ENCODE results near the gene SLTM. TPM values are rescaled to one million over a fixed set of nuclear protein-coding genes. Genes with fewer than 3 reads are reported as not detected.
A peak's percentile ranks its signal among the peaks of the same experiment; 100 is the strongest.

Gene SLTM
- total and polyA plus RNA-seq, 7 experiments from 2014 or later: 56.3 to 166 (median 151) TPM

DNA sequence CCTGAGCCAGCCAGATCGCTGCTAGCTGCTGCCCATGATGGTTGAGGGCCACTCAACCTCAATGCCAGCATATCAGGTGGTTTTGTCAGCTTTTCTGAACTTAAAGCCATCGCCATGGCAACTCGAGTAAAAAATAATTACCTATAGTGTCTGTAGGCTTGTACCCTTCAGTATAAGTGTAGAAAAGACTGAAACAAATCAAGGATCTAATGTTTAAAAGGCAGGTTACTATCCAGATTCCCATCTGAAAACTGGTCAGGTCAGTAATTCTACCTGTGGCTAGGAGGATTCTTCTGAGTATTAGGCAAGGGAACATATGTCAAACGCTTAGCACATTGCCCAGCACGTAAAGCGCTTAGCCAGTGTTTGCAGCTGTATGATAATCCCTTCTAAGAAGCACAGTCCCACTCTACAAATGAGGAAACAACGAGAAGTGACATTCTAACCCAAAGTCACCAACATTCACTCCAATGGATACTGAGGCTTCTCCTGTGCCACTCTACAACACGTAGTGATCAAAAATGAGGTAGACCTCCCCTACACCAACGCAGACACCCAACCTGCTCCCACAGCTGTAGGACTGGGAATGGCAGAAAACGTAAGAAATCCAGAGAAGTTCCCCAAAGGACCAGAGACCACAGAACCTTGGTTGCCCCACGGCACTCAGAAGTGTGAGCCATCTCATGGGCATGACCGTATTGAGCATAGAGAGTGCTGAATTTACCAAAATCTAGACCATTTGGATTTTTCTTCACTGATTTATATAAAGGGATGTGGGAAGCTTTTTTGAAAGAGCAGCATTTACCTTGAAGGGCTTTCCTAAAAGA, 55.3 kb downstream of the SLTM start:
- H3K4me3 ChIP-seq (ENCODE audit: low read length): no peak overlapping the region
- no peaks in the 10 kb centered on the region for H3K27me3 ChIP-seq (ENCODE audit: control insufficient read depth in 2 of 2, insufficient read depth in 2 of 2, low read length in 2 of 2)
- no peak overlapping the region for H3K27ac ChIP-seq (ENCODE audit: low read depth, low read length)
- Mint-ChIP-seq H3K9me3 (no peaks in the 10 kb centered on the region), H3K36me3 (peaks cover 16 to 50% (median 44%) of the 10 kb centered on the region in 5 donors), H3K4me3 (peak overlapping the region in 1 of 10 donors; percentile 19), H3K27me3 (no peaks in the 10 kb centered on the region), H3K27ac (peak overlapping the region in 3 of 9 donors; percentile 15 to 43 (median 39)), H3K4me1 (peaks cover 0 to 11% (median 0%) of the 10 kb centered on the region in 7 donors)
- CTCF ChIA-PET: no interaction called here
- intact Hi-C loops (cut with micrococcal nuclease): no loop called here
- no peaks in the 10 kb centered on the region for H3K9me3 ChIP-seq (ENCODE audit: control insufficient read depth in 2 of 3, low read length in 3 of 3)
- POLR2A ChIA-PET: no interaction called here
- H3K4me1 ChIP-seq (ENCODE audit: control insufficient read depth in 2 of 2, insufficient read depth in 2 of 2, low read length in 2 of 2): no peaks in the 10 kb centered on the region
- H3K36me3 ChIP-seq (ENCODE audit: control insufficient read depth in 2 of 3, insufficient read depth in 3 of 3, low read length in 3 of 3): peaks cover 14 to 56% (median 22%) of the 10 kb centered on the region in 3 experiments
- no peak for DNase-seq
- no peak for ATAC-seq

DNA sequence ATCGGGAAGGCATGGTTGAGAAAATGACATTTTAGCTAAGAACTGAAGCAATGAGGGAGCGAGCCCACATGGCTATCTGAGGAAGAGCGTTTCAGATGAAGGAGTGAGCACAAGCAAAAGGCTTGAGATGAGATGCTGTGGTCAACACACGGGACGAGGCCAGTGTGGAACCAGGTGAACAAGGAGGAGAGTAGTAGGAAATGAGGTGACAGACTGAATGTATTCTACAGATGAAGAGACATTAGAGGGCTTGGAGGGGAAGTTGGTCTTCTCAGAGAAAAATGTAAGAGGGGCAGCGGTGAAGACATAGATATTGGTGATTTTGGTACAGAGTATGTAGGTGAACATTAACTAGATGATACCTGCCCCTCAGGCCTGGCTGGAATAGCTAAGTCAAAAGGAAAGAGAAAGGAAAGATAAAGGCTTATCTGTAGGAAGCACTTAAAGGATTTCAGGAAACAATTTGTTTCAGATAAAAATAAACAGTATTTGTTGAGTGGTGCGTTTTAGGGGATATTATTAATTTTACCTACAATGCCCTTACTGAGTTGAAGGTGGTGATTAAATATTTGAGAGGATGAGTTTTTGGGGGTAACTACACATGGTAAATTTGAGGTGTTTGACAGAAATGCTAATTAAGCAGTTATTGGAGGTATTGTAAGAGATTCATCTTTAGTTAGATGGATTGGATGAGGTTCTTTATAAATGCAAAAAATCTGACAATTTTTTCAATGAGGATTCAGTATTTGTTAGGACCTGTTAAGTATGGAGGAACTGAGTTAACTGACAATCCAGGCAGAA, 57.0 kb downstream of the SLTM start:
- no peak overlapping the region for H3K4me3 ChIP-seq (ENCODE audit: low read length)
- peaks cover 15 to 38% (median 31%) of the 10 kb centered on the region in 5 donors for H3K36me3 Mint-ChIP-seq
- no peaks in the 10 kb centered on the region for H3K27me3 Mint-ChIP-seq
- H3K4me1 Mint-ChIP-seq: peaks cover 0 to 11% (median 0%) of the 10 kb centered on the region in 7 donors
- H3K27ac Mint-ChIP-seq: peak overlapping the region in 4 of 9 donors; percentile 1 to 37 (median 22)
- no peak for DNase-seq
- ChIA-PET CTCF (interaction anchor here (0.7 kb wide), 1 partner anchor 1322 kb away, joined by 4 read pairs; no protein-coding TSS in a partner anchor), POLR2A (no interaction called here)
- intact Hi-C loops (cut with micrococcal nuclease): no loop called here
- no peak overlapping the region for H3K27ac ChIP-seq (ENCODE audit: low read depth, low read length)
- H3K4me1 ChIP-seq (ENCODE audit: control insufficient read depth in 2 of 2, insufficient read depth in 2 of 2, low read length in 2 of 2): no peaks in the 10 kb centered on the region
- H3K9me3 Mint-ChIP-seq: no peaks in the 10 kb centered on the region
- H3K4me3 Mint-ChIP-seq: no peak overlapping the region
- ATAC-seq: no peak
- no peaks in the 10 kb centered on the region for H3K9me3 ChIP-seq (ENCODE audit: control insufficient read depth in 2 of 3, low read length in 3 of 3)
- H3K36me3 ChIP-seq (ENCODE audit: control insufficient read depth in 2 of 3, insufficient read depth in 3 of 3, low read length in 3 of 3): peaks cover 4 to 39% (median 12%) of the 10 kb centered on the region in 3 experiments
- H3K27me3 ChIP-seq (ENCODE audit: control insufficient read depth in 2 of 2, insufficient read depth in 2 of 2, low read length in 2 of 2): no peaks in the 10 kb centered on the region

DNA sequence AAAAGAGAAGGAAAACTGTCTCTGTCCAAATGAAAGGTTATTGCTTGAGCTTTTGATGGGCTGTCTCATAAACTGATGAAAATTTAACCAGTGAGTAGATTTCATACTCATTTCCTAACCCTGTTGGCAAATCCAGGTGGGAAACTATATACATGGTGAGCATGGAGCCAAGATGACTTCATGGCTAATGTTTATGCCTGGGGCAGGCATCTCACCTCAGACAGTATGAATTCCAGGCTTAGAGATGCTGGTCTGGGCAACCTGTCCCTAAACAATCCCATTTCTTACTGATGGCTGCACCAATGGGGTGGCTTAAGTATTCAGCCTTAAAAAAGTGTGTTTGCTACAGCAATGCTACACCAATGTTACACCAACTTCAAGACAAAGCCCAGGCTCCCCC, 58.1 kb downstream of the SLTM start:
- H3K4me1 Mint-ChIP-seq: peaks cover 0 to 11% (median 0%) of the 10 kb centered on the region in 7 donors
- DNase-seq: no peak
- H3K27me3 Mint-ChIP-seq: no peaks in the 10 kb centered on the region
- ChIA-PET POLR2A (no interaction called here), CTCF (no interaction called here)
- H3K4me1 ChIP-seq (ENCODE audit: control insufficient read depth in 2 of 2, insufficient read depth in 2 of 2, low read length in 2 of 2): no peaks in the 10 kb centered on the region
- H3K36me3 Mint-ChIP-seq: peaks cover 12 to 29% (median 21%) of the 10 kb centered on the region in 5 donors
- intact Hi-C loops (cut with micrococcal nuclease): no loop called here
- no peaks in the 10 kb centered on the region for H3K9me3 ChIP-seq (ENCODE audit: control insufficient read depth in 2 of 3, low read length in 3 of 3)
- no peak for ATAC-seq
- H3K9me3 Mint-ChIP-seq: no peaks in the 10 kb centered on the region
- no peak overlapping the region for H3K27ac Mint-ChIP-seq
- H3K4me3 ChIP-seq (ENCODE audit: low read length): no peak overlapping the region
- peaks cover 0 to 27% (median 12%) of the 10 kb centered on the region in 3 experiments for H3K36me3 ChIP-seq (ENCODE audit: control insufficient read depth in 2 of 3, insufficient read depth in 3 of 3, low read length in 3 of 3)
- H3K4me3 Mint-ChIP-seq: no peak overlapping the region
- no peaks in the 10 kb centered on the region for H3K27me3 ChIP-seq (ENCODE audit: control insufficient read depth in 2 of 2, insufficient read depth in 2 of 2, low read length in 2 of 2)
- H3K27ac ChIP-seq (ENCODE audit: low read depth, low read length): no peak overlapping the region

DNA sequence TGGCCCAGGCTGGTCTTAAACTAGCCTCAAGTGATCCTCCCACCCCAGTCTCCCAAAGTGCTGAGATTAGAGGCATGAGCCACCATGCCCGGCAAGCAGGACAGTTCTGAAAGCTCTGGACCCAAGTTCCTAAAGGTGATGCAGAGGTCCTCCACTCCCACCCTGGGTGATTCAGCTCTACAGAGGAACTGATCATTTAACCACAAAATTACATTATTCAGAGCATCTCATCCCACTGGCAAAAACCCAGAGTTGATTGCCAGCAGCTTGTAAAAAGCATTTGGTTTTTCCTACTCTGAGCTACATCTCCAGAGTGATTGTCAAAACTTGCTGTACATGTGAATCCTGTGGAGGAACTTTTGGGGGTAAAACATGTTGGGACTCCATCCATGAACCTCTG, 60.2 kb downstream of the SLTM start:
- Mint-ChIP-seq H3K4me1 (peaks cover 0 to 11% (median 0%) of the 10 kb centered on the region in 7 donors), H3K36me3 (peaks cover 1 to 15% (median 9%) of the 10 kb centered on the region in 5 donors), H3K27me3 (no peaks in the 10 kb centered on the region), H3K27ac (no peak overlapping the region), H3K9me3 (peaks cover 0 to 1% (median 0%) of the 10 kb centered on the region in 11 donors), H3K4me3 (no peak overlapping the region)
- no peak for DNase-seq
- Histone ChIP-seq H3K36me3 (ENCODE audit: control insufficient read depth in 2 of 3, insufficient read depth in 3 of 3, low read length in 3 of 3) (peaks cover 0 to 7% (median 0%) of the 10 kb centered on the region in 3 experiments), H3K4me1 (ENCODE audit: control insufficient read depth in 2 of 2, insufficient read depth in 2 of 2, low read length in 2 of 2) (no peaks in the 10 kb centered on the region), H3K27me3 (ENCODE audit: control insufficient read depth in 2 of 2, insufficient read depth in 2 of 2, low read length in 2 of 2) (no peaks in the 10 kb centered on the region), H3K9me3 (ENCODE audit: control insufficient read depth in 2 of 3, low read length in 3 of 3) (no peaks in the 10 kb centered on the region), H3K4me3 (ENCODE audit: low read length) (no peak overlapping the region), H3K27ac (ENCODE audit: low read depth, low read length) (no peak overlapping the region)
- intact Hi-C loops (cut with micrococcal nuclease): no loop called here
- CTCF ChIA-PET: no interaction called here
- peak; percentile 45 for ATAC-seq
- POLR2A ChIA-PET: no interaction called here

DNA sequence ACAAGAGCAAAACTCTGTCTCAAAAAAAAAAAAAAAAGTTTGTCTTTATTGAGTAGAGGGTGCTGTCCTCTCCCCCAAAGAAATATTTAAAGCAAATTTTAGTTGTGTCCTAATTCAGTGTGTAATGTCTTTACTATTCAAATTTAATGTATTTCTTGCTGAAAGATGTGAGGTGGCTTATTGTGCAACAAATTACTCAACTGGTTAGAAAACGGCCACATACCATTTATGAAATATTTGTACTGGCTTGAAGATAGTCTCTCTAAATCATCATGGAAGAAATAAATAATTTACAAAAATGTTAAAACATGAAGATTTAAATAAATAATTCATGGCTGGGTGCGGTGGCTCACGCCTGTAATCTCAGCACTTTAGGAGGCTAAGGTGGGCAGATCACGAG, 63.0 kb downstream of the SLTM start:
- DNase-seq: no peak
- CTCF ChIA-PET: no interaction called here
- Mint-ChIP-seq H3K36me3 (peaks cover 0 to 4% (median 0%) of the 10 kb centered on the region in 5 donors), H3K9me3 (peaks cover 0 to 1% (median 0%) of the 10 kb centered on the region in 11 donors), H3K4me1 (peaks cover 0 to 6% (median 0%) of the 10 kb centered on the region in 7 donors), H3K27me3 (no peaks in the 10 kb centered on the region), H3K27ac (no peak overlapping the region), H3K4me3 (no peak overlapping the region)
- POLR2A ChIA-PET: no interaction called here
- Histone ChIP-seq H3K27ac (ENCODE audit: low read depth, low read length) (no peak overlapping the region), H3K4me3 (ENCODE audit: low read length) (no peak overlapping the region), H3K27me3 (ENCODE audit: control insufficient read depth in 2 of 2, insufficient read depth in 2 of 2, low read length in 2 of 2) (no peaks in the 10 kb centered on the region), H3K9me3 (ENCODE audit: control insufficient read depth in 2 of 3, low read length in 3 of 3) (no peaks in the 10 kb centered on the region), H3K4me1 (ENCODE audit: control insufficient read depth in 2 of 2, insufficient read depth in 2 of 2, low read length in 2 of 2) (no peaks in the 10 kb centered on the region), H3K36me3 (ENCODE audit: control insufficient read depth in 2 of 3, insufficient read depth in 3 of 3, low read length in 3 of 3) (no peaks in the 10 kb centered on the region)
- intact Hi-C loops (cut with micrococcal nuclease): no loop called here
- ATAC-seq: no peak

DNA sequence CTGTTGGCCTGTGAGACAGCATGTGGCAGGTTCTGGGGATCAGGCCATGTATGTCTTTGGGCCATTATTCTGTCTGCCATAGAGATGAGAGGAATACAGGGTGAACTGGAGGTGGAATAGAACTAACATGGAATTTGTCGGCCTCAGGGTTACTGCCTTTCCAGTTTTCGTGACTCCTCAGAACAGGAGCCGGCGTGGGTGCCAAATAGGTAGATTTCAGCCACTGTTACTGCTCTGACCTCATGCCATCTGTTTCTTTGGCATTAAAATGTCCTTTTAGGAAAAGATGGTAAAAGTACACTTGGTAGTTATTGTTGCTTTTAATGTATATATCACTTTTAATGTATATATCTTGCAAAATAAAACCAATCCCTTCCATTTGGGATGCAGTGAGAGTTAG, 65.6 kb downstream of the SLTM start:
- intact Hi-C loops (cut with micrococcal nuclease): no loop called here
- H3K27ac Mint-ChIP-seq: peak overlapping the region in 1 of 9 donors; percentile 57

More for the DNA sequence above, 65.6 kb downstream of the SLTM start:
- no peaks in the 10 kb centered on the region for H3K27me3 ChIP-seq (ENCODE audit: control insufficient read depth in 2 of 2, insufficient read depth in 2 of 2, low read length in 2 of 2)
- no peaks in the 10 kb centered on the region for H3K36me3 ChIP-seq (ENCODE audit: control insufficient read depth in 2 of 3, insufficient read depth in 3 of 3, low read length in 3 of 3)
- no peak for DNase-seq
- peaks cover 6 to 8% (median 7%) of the 10 kb centered on the region in 5 donors for H3K27me3 Mint-ChIP-seq
- no peaks in the 10 kb centered on the region for H3K4me1 ChIP-seq (ENCODE audit: control insufficient read depth in 2 of 2, insufficient read depth in 2 of 2, low read length in 2 of 2)
- H3K9me3 Mint-ChIP-seq: peaks cover 0 to 1% (median 0%) of the 10 kb centered on the region in 11 donors
- H3K36me3 Mint-ChIP-seq: peaks cover 0 to 7% (median 4%) of the 10 kb centered on the region in 5 donors
- no peak overlapping the region for H3K4me3 Mint-ChIP-seq
- ATAC-seq: no peak
- POLR2A ChIA-PET: no interaction called here
- CTCF ChIA-PET: no interaction called here
- peaks cover 6 to 11% (median 7%) of the 10 kb centered on the region in 7 donors for H3K4me1 Mint-ChIP-seq
- H3K4me3 ChIP-seq (ENCODE audit: low read length): no peak overlapping the region
- H3K9me3 ChIP-seq (ENCODE audit: control insufficient read depth in 2 of 3, low read length in 3 of 3): no peaks in the 10 kb centered on the region
- no peak overlapping the region for H3K27ac ChIP-seq (ENCODE audit: low read depth, low read length)
